GM12878 (cell line): ENCODE data around the gene ABCC1.
"Not testable (repeated sequence)": the region's sequence is repeated elsewhere in the genome, so short reads cannot be mapped to it uniquely, and the experiment has no call there.

Source experiments
- CREM ChIP-seq: IDR thresholded peaks from 2 replicates; pipeline ENCODE4 v1.6.1; 2014; ENCODE audit warnings: antibody characterized with exemption, low read depth
- EED ChIP-seq: sonication (generic); IDR thresholded peaks from 2 replicates; pipeline ENCODE4 v1.6.1; 2016; ENCODE audit warnings: antibody characterized with exemption, low read depth
- MXI1 ChIP-seq: fragments of 150-350 bp; IDR thresholded peaks from 2 replicates; pipeline ENCODE4 v1.6.1; 2011; ENCODE audit warnings: low read depth, mild to moderate bottlenecking, inconsistent platforms, low read length, improper control_type of control experiment
- NFIC ChIP-seq: IDR thresholded peaks from 2 replicates; pipeline ENCODE4 v1.6.1; 2012; ENCODE audit warnings: low read depth, mild to moderate bottlenecking, inconsistent platforms, low read length, moderate library complexity
- RFX5 ChIP-seq: IDR thresholded peaks from 2 replicates; pipeline ENCODE4 v1.6.1; 2011; ENCODE audit warnings: low read depth, low read length, improper control_type of control experiment
- SP1 ChIP-seq: IDR thresholded peaks from one replicate; pipeline ENCODE4 v1.6.1; 2011; ENCODE audit warnings: low read depth, low read length
- ZNF384 ChIP-seq: IDR thresholded peaks from 2 replicates; pipeline ENCODE4 v1.6.1; 2012; ENCODE audit warnings: low read depth, mild to moderate bottlenecking, low read length, improper control_type of control experiment, borderline replicate concordance
- TF ChIP-seq, protein P1 (sequence below), 3 experiments: IDR thresholded peaks in 2 of 3; conservative IDR thresholded peaks in 1 of 3; 2 replicates each; pipeline ENCODE4 v1.5.1; 2011; ENCODE audit warnings: low read depth in 3 of 3, low read length in 3 of 3, mild to moderate bottlenecking in 3 of 3, control low read depth in 2 of 3, moderate library complexity in 2 of 3, inconsistent platforms in 1 of 3, mixed read lengths in 1 of 3; ENCODE audit not compliant: control insufficient read depth in 2 of 3, insufficient read depth in 1 of 3; ENCODE audit errors: extremely low read depth in 1 of 3
- TF ChIP-seq, protein P2 (sequence below): IDR thresholded peaks from 2 replicates; pipeline ENCODE4 v1.6.1; 2012; ENCODE audit warnings: low read depth, low read length, improper control_type of control experiment

GRCh38 chr16:15918314-15918713 is 31.1 kb upstream of the ABCC1 start:
- TF ChIP-seq RFX5, MXI1, NFIC, CREM, EED, ZNF384, SP1: not testable (repeated sequence)
- TF ChIP-seq, protein P1, sequence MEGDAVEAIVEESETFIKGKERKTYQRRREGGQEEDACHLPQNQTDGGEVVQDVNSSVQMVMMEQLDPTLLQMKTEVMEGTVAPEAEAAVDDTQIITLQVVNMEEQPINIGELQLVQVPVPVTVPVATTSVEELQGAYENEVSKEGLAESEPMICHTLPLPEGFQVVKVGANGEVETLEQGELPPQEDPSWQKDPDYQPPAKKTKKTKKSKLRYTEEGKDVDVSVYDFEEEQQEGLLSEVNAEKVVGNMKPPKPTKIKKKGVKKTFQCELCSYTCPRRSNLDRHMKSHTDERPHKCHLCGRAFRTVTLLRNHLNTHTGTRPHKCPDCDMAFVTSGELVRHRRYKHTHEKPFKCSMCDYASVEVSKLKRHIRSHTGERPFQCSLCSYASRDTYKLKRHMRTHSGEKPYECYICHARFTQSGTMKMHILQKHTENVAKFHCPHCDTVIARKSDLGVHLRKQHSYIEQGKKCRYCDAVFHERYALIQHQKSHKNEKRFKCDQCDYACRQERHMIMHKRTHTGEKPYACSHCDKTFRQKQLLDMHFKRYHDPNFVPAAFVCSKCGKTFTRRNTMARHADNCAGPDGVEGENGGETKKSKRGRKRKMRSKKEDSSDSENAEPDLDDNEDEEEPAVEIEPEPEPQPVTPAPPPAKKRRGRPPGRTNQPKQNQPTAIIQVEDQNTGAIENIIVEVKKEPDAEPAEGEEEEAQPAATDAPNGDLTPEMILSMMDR (IDR thresholded peaks at IDR 0.05 in 2 of 3, conservative IDR thresholded peaks at IDR 0.05 in 1 of 3; ENCODE audit: control insufficient read depth in 2 of 3, extremely low read depth in 1 of 3, insufficient read depth in 1 of 3, low read depth in 3 of 3, low read length in 3 of 3), result not testable (repeated sequence)
- TF ChIP-seq, protein P2, sequence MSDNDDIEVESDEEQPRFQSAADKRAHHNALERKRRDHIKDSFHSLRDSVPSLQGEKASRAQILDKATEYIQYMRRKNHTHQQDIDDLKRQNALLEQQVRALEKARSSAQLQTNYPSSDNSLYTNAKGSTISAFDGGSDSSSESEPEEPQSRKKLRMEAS, result not testable (repeated sequence)
